ENCODE results near the gene KPNA1. TPM values are rescaled to one million over a fixed set of nuclear protein-coding genes. Genes with fewer than 3 reads are reported as not detected.

The KPNA1 gene
- total and polyA plus RNA-seq, 2 experiments from 2014 or later: 19.8 to 30.1 TPM

DNA sequence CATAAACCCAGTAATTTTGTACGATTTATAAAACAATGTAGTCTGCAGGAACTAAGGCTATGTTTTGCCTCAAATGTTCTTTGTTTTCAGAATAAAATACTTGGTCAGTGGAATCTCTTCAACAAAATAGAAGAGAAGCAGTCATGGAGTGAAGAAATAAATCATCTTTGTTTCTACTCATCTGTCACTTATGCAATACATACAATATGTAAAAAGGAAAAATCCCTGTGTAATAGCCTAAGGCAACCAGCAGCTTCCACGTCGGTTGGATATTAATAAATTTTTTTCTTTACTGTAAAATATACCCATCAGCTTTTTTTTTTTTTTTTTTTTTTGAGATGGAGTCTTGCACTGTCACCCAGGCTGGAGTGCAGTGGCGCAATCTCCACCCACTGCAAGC is 93.6 kb downstream of the KPNA1 start:
- H2AFZ ChIP-seq: no peak overlapping the region
- Mint-ChIP-seq H3K9me3 (peaks cover under 1% of the 10 kb centered on the region; the same call in 1 of the 3 replicates), H3K4me1 (peaks cover 4% of the 10 kb centered on the region; the same call in 2 of the 3 replicates), H3K4me3 (no peak overlapping the region), H3K27me3 (ENCODE audit: insufficient read depth, low read depth, poor library complexity) (peaks cover 1% of the 10 kb centered on the region), H3K27ac (no peak overlapping the region), H3K36me3 (ENCODE audit: low read depth) (peaks cover 18% of the 10 kb centered on the region)
- peaks cover 5% of the 10 kb centered on the region; the same call in 1 of the 2 replicates for H3K36me3 ChIP-seq (ENCODE audit: insufficient read depth)
- TF ChIP-seq EZH2 (IDR thresholded peaks at IDR 0.05; ENCODE audit: low read depth, unreplicated experiment): no peak
- TF ChIP-seq, protein P1, sequence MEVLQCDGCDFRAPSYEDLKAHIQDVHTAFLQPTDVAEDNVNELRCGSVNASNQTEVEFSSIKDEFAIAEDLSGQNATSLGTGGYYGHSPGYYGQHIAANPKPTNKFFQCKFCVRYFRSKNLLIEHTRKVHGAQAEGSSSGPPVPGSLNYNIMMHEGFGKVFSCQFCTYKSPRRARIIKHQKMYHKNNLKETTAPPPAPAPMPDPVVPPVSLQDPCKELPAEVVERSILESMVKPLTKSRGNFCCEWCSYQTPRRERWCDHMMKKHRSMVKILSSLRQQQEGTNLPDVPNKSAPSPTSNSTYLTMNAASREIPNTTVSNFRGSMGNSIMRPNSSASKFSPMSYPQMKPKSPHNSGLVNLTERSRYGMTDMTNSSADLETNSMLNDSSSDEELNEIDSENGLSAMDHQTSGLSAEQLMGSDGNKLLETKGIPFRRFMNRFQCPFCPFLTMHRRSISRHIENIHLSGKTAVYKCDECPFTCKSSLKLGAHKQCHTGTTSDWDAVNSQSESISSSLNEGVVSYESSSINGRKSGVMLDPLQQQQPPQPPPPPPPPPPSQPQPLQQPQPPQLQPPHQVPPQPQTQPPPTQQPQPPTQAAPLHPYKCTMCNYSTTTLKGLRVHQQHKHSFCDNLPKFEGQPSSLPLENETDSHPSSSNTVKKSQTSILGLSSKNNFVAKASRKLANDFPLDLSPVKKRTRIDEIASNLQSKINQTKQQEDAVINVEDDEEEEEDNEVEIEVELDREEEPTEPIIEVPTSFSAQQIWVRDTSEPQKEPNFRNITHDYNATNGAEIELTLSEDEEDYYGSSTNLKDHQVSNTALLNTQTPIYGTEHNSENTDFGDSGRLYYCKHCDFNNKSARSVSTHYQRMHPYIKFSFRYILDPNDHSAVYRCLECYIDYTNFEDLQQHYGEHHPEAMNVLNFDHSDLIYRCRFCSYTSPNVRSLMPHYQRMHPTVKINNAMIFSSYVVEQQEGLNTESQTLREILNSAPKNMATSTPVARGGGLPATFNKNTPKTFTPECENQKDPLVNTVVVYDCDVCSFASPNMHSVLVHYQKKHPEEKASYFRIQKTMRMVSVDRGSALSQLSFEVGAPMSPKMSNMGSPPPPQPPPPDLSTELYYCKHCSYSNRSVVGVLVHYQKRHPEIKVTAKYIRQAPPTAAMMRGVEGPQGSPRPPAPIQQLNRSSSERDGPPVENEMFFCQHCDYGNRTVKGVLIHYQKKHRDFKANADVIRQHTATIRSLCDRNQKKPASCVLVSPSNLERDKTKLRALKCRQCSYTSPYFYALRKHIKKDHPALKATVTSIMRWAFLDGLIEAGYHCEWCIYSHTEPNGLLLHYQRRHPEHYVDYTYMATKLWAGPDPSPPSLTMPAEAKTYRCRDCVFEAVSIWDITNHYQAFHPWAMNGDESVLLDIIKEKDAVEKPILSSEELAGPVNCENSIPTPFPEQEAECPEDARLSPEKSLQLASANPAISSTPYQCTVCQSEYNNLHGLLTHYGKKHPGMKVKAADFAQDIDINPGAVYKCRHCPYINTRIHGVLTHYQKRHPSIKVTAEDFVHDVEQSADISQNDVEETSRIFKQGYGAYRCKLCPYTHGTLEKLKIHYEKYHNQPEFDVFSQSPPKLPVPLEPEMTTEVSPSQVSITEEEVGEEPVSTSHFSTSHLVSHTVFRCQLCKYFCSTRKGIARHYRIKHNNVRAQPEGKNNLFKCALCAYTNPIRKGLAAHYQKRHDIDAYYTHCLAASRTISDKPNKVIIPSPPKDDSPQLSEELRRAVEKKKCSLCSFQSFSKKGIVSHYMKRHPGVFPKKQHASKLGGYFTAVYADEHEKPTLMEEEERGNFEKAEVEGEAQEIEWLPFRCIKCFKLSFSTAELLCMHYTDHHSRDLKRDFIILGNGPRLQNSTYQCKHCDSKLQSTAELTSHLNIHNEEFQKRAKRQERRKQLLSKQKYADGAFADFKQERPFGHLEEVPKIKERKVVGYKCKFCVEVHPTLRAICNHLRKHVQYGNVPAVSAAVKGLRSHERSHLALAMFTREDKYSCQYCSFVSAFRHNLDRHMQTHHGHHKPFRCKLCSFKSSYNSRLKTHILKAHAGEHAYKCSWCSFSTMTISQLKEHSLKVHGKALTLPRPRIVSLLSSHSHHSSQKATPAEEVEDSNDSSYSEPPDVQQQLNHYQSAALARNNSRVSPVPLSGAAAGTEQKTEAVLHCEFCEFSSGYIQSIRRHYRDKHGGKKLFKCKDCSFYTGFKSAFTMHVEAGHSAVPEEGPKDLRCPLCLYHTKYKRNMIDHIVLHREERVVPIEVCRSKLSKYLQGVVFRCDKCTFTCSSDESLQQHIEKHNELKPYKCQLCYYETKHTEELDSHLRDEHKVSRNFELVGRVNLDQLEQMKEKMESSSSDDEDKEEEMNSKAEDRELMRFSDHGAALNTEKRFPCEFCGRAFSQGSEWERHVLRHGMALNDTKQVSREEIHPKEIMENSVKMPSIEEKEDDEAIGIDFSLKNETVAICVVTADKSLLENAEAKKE (CRISPR knock-in tag; IDR thresholded peaks at IDR 0.05): no peak
- TF ChIP-seq NANOG (IDR thresholded peaks at IDR 0.05; ENCODE audit: borderline replicate concordance): no peak
- TF ChIP-seq REST (IDR thresholded peaks at IDR 0.05; ENCODE audit: unreplicated experiment): no peak
- no peak for TF ChIP-seq CTCF (conservative IDR thresholded peaks at IDR 0.05; ENCODE audit: low read depth in 2 of 2)
- no peak for TF ChIP-seq ETS1 (IDR thresholded peaks at IDR 0.05)
- no peak for TF ChIP-seq CREB1 (CRISPR knock-in tag; IDR thresholded peaks at IDR 0.05; ENCODE audit: low read depth)
- no peak for TF ChIP-seq JUNB (IDR thresholded peaks at IDR 0.05; ENCODE audit: unreplicated experiment)
- no peak for TF ChIP-seq STAT1 (IDR thresholded peaks at IDR 0.05; ENCODE audit: unreplicated experiment)
- no peak for TF ChIP-seq ZNF114 (CRISPR knock-in tag; IDR thresholded peaks at IDR 0.05)
- no peak for TF ChIP-seq ZNF331 (CRISPR knock-in tag; IDR thresholded peaks at IDR 0.05; ENCODE audit: low read depth)
- no peak for TF ChIP-seq EZH2phosphoT487 (IDR thresholded peaks at IDR 0.05; ENCODE audit: unreplicated experiment)
- no peak for TF ChIP-seq POLR2AphosphoS5 (IDR thresholded peaks at IDR 0.05; ENCODE audit: low read depth)
- H3K9me2 ChIP-seq (ENCODE audit: insufficient read depth): no peaks in the 10 kb centered on the region
- ATAC-seq (no peak), DNase-seq (ENCODE audit: low spot score) (no peak)
- H3K4me2 ChIP-seq: no peak overlapping the region
- no peaks in the 10 kb centered on the region for H3K27me3 ChIP-seq (ENCODE audit: insufficient read depth)
- H3K4me3 ChIP-seq: no peak overlapping the region
- no peaks in the 10 kb centered on the region; the same call in 1 of the 2 replicates for H4K20me1 ChIP-seq (replicated peaks; ENCODE audit: insufficient read depth)
- no peak overlapping the region for H3K27ac ChIP-seq (ENCODE audit: low read depth)
- peaks cover 3% of the 10 kb centered on the region; the same call in 1 of the 2 replicates for H3F3A ChIP-seq (replicated peaks; ENCODE audit: low read depth)
- peaks cover 15% of the 10 kb centered on the region for H3K79me2 ChIP-seq (replicated peaks; ENCODE audit: insufficient read depth)
- peaks cover 25% of the 10 kb centered on the region for H3K4me1 ChIP-seq (ENCODE audit: insufficient read depth)

Data from GM23338 (cell line).